HepG2 (cell line): ENCODE results near the gene TNNT3. TPM values are rescaled to one million over a fixed set of nuclear protein-coding genes. Genes with fewer than 3 reads are reported as not detected.

ENCODE experiments used
- KMT2A ChIP-seq: sonication (generic); formaldehyde crosslinking; IDR thresholded peaks from 2 replicates; pipeline ENCODE4 v1.4.0; 2020; ENCODE audit warnings: missing genetic modification reagents
- MAFF ChIP-seq: IDR thresholded peaks from 2 replicates; pipeline ENCODE4 v1.6.1; 2011; ENCODE audit warnings: low read depth, low read length, improper control_type of control experiment
- ZBTB14 ChIP-seq: sonication (generic); formaldehyde crosslinking; IDR thresholded peaks from 2 replicates; pipeline ENCODE4 v1.4.0; 2020; ENCODE audit warnings: missing genetic modification reagents
- ZBTB21 ChIP-seq: sonication (generic); formaldehyde crosslinking; IDR thresholded peaks from 2 replicates; pipeline ENCODE4 v1.4.0; 2020; ENCODE audit warnings: missing genetic modification reagents
- ZNF609 ChIP-seq: sonication (generic); formaldehyde crosslinking; IDR thresholded peaks from 2 replicates; pipeline ENCODE4 v1.4.0; 2020; ENCODE audit warnings: mild to moderate bottlenecking, missing genetic modification reagents, borderline replicate concordance
- ZNF674 ChIP-seq: sonication (generic); formaldehyde crosslinking; IDR thresholded peaks from 2 replicates; pipeline ENCODE4 v1.5.0; 2020; ENCODE audit warnings: low read depth, mild to moderate bottlenecking, missing genetic modification reagents
- ZSCAN5A ChIP-seq: sonication (generic); formaldehyde crosslinking; IDR thresholded peaks from 2 replicates; pipeline ENCODE4 v1.8.0; 2022; ENCODE audit warnings: mild to moderate bottlenecking, missing genetic modification reagents, borderline replicate concordance
- polyA plus RNA-seq, 8 experiments: library from polyadenylated mRNA; depleted of rRNA in 3 of 8; stranded (reverse) in 7 of 8; unstranded in 1 of 8; fragments of >200 nt; fragmentation: Illumina TruSeq in 4 of 8; extraction: Trizol in 4 of 8; gene quantifications; 2 replicates each; pipeline versions ENCODE4 v1.2.1 to v1.2.3, GENCODE V29; 2011 to 2016; ENCODE audit warnings: low read depth in 4 of 8, missing spikeins in 1 of 8, mixed read lengths in 1 of 8; ENCODE audit not compliant: insufficient read depth in 1 of 8
- total RNA-seq, 5 experiments: library from RNA; depleted of rRNA; stranded (reverse); fragments of >200 nt; fragmentation: Illumina TruSeq; extraction: Trizol; gene quantifications; 2 replicates each; pipeline ENCODE4 v1.2.3, GENCODE V29; 2016; ENCODE audit warnings: low read depth in 1 of 5
- TF ChIP-seq, protein P1 (sequence below), 2 experiments: fragments of 450-650 bp in 1 of 2; sonication (generic) in 1 of 2; formaldehyde crosslinking; IDR thresholded peaks; 2 replicates each; pipeline versions ENCODE4 v1.5.0 to v1.8.0; 2020 to 2022; ENCODE audit warnings: mild to moderate bottlenecking in 1 of 2, missing genetic modification reagents in 1 of 2

Gene TNNT3
- total and polyA plus RNA-seq, 2 of the 13 experiments (the other 11 are each of a cell fraction or from before 2014, with no cell fraction given), result not detected

DNA sequence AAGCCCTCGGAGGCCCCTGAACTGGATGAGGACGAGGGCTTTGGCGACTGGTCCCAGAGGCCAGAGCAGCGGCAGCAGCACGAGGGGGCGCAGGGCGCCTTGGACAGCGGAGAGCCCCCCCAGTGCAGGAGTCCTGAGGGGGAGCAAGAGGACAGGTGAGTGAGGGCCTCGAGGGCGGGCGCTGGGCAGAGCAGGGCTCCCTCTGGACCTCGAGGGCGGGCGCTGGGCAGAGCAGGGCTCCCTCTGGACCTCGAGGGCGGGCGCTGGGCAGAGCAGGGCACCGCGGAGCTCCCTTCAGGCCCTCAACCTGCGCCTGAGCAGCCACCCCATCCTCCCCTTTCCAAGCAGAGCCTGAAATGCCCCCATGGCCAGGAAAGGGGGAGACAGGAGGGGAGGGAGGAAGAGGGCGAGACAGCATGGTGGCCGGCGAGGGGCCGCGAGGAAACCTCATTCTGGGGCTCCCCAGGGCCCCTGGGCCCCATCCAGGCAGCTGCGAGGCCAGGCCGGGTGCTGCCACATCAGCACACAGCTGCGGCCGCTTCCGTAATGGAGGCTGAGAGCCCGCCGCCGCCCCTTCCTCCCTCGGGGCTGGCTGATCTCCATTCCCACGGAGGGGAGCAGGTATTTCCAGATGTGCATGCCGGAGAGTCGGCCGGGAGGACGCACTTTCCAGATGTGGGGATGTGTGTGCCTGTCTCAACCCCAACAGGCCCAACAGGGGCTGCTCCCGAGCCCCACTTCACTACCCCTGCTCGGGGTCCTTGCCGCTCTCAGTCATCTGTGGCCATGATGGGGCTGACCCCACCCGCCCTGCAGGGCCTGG is 37.9 kb upstream of the TNNT3 start (continued):
- no peak for TF ChIP-seq ZNF609 (CRISPR knock-in tag)
- no peak for TF ChIP-seq MAFF
- no peak for TF ChIP-seq ZBTB21 (CRISPR knock-in tag)
- no peak for TF ChIP-seq ZSCAN5A (CRISPR knock-in tag)
- TF ChIP-seq, protein P1, sequence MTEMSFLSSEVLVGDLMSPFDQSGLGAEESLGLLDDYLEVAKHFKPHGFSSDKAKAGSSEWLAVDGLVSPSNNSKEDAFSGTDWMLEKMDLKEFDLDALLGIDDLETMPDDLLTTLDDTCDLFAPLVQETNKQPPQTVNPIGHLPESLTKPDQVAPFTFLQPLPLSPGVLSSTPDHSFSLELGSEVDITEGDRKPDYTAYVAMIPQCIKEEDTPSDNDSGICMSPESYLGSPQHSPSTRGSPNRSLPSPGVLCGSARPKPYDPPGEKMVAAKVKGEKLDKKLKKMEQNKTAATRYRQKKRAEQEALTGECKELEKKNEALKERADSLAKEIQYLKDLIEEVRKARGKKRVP (CRISPR knock-in tag; IDR thresholded peaks at IDR 0.05), result no peak
- no peak for TF ChIP-seq ZBTB14 (CRISPR knock-in tag)
- TF ChIP-seq ZNF674 (CRISPR knock-in tag), result no peak
- no peak for TF ChIP-seq KMT2A (CRISPR knock-in tag)
